ENCODE data around the gene OR51V1. TPM values are rescaled to one million over a fixed set of nuclear protein-coding genes. Genes with fewer than 3 reads are reported as not detected.
"Not testable (repeated sequence)": the region's sequence is repeated elsewhere in the genome, so short reads cannot be mapped to it uniquely, and the experiment has no call there.

OR51V1 gene
- total RNA-seq, 1 donor, result not detected

DNA sequence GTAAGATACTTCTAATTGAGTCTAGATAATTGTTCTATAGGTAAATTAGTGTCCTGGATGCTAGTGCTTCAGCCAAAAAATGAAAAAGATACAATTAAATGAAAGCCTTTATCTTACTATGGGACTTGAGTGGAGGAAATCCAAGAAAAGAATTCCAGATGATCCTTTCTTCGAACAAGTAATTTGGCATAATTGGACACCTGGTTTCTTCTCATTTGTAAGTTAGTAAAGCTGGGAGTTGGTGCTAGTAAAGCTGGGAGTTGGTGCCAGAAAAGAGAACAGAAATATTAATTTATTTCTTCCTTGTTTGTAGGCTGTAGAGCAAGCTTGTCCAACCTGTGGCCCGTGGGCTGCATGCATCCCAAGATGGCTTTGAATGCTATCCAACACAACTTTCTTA, 12.3 kb downstream of the OR51V1 start:
- TF ChIP-seq CTCF (IDR thresholded peaks at IDR 0.05; ENCODE audit: insufficient read depth, low read length), result no peak
- no peak overlapping the region for H3K4me3 ChIP-seq (ENCODE audit: low read depth, low read length)
- no peak for DNase-seq (ENCODE audit: low read depth)

DNA sequence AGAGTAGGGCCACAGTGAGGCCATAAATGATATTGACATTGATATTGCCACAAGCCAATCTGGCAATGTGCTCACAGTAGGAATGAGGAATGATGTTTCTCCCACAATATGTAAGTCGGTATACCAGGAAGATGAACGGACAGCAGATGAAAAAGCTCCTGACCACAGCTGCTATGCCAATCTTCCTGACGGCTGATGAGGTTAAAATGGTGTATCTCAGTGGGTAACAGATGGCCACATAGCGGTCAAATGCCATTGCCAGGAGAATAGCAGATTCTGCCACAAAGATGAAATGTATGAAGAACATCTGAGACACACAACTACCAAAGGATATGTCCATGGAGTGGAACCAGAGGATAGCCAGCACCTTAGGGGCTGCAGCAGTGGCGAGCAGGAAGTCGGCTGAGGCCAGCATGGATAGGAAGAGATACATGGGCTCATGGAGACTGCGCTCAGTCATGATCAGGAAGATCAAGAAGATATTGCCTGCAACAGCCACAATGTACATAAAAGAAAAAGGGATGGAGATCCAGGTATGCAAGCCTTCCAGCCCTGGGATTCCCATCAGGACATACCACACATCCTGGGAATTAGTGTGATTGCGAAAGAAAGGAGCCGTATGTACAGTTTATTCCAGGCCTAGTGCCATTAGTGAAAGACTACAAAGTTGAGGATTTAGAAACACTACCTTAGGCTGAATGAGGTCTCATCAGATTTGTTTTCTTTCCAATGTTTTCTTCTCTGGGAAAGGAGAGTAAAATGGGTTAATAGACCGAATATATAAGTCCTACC, 22.2 kb downstream of the OR51V1 start:
- no peak for TF ChIP-seq CTCF (IDR thresholded peaks at IDR 0.05; ENCODE audit: insufficient read depth, low read length)
- H3K4me3 ChIP-seq (ENCODE audit: low read depth, low read length), result no peak overlapping the region
- DNase-seq (ENCODE audit: low read depth), result no peak

DNA sequence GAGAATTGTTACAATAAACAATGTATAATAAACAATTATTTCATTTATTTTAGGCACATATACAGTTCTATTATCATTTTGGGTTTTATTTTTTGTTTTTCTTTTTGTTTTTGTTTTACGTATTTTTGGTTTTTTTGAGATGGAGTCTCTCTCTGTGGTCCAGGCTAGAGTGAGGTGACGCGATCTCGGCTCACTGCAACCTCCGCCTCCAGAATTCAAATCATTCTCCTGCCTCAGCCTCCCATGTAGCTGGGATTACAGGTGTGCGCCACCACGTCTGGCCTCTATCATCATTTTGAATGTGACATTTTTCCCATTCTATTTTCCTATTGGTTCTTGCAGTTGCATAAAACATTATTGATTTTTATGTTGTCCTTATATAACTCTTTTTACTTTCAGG, 25.5 kb downstream of the OR51V1 start:
- DNase-seq (ENCODE audit: low read depth), result no peak
- TF ChIP-seq CTCF (IDR thresholded peaks at IDR 0.05; ENCODE audit: insufficient read depth, low read length), result no peak
- H3K4me3 ChIP-seq (ENCODE audit: low read depth, low read length), result no peak overlapping the region

- no peak for TF ChIP-seq CTCF (IDR thresholded peaks at IDR 0.05; ENCODE audit: insufficient read depth, low read length)
- no peak for DNase-seq (ENCODE audit: low read depth)
- no peak overlapping the region for H3K4me3 ChIP-seq (ENCODE audit: low read depth, low read length)
Measured at GRCh38 chr11:5171856-5172255, 28.6 kb downstream of the OR51V1 start.

DNA sequence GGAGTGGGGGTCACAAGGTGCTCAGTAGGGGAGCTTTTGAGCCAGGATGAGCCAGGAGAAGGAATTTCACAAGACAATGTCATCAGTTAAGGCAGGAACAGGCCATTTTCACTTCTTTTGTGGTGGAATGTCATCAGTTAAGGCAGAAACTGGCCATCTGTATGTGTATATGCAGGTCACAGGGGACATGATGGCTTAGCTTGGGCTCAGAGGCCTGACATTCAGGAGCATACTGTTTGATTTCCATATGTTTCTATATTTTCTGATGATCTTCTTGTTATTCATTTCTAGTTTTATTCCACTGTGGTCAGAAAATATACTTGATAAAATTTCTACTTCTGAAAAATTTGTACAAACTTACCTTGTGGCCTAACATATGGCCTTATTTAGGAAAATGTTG, 34.6 kb downstream of the OR51V1 start:
- DNase-seq (ENCODE audit: low read depth); H3K4me3 ChIP-seq (ENCODE audit: low read depth, low read length): not testable (repeated sequence)

DNA sequence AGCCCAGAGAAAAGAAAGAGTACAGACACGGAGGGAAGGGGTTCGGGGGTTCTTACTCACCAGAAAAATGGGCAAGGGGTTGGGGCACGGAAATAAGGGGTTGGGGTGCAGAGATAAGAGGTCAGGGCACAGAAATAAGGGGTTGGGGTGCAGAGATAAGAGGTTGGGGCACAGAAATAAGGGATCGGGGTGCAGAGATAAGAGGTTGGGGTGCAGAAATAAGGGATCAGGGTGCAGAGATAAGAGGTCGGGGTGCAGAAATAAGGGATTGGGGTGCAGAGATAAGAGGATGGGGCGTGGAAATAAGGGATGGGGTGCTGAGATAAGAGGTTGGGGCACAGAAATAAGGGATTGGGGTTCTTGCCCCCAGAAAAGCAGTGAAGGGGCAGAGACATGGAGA, 35.7 kb downstream of the OR51V1 start:
- not testable (repeated sequence) for H3K4me3 ChIP-seq (ENCODE audit: low read depth, low read length); DNase-seq (ENCODE audit: low read depth)

GRCh38 chr11:5161045-5161444, 39.4 kb downstream of the OR51V1 start:
- DNase-seq (ENCODE audit: low read depth), result not testable (repeated sequence)

DNA sequence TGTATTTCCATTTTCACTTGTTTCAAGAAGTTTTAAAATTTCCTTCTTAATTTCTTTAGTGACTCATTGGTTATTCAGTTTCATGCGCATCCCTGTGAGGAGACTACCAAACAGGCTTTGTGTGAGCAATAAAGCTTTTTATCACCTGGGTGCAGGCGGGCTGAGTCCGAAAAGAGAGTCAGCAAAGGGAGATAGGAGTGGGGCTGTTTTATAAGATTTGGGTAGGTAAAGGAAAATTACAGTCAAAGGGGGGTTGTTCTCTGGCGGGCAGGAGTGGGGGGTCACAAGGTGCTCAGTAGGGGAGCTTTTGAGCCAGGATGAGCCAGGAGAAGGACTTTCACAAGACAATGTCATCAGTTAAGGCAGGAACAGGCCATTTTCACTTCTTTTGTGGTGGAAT, 40.3 kb downstream of the OR51V1 start:
- DNase-seq (ENCODE audit: low read depth); H3K4me3 ChIP-seq (ENCODE audit: low read depth, low read length): not testable (repeated sequence)

More at GRCh38 chr11:5161045-5161444, 39.4 kb downstream of the OR51V1 start:
- H3K4me3 ChIP-seq (ENCODE audit: low read depth, low read length), result not testable (repeated sequence)

GRCh38 chr11:5159806-5160205, 40.7 kb downstream of the OR51V1 start:
- no peak for DNase-seq (ENCODE audit: low read depth)
- no peak for TF ChIP-seq CTCF (IDR thresholded peaks at IDR 0.05; ENCODE audit: insufficient read depth, low read length)
- H3K4me3 ChIP-seq (ENCODE audit: low read depth, low read length), result no peak overlapping the region
